ENCODE measurements around the gene OSBPL5. TPM values are rescaled to one million over a fixed set of nuclear protein-coding genes. Genes with fewer than 3 reads are reported as not detected.

The OSBPL5 gene
- total RNA-seq, 2 experiments from 2014 or later = 2.8 to 3.4 TPM

- POLR2A ChIA-PET = no interaction called here
- CTCF ChIA-PET = no interaction called here
Observed at GRCh38 chr11:3167143-3168119, 2.3 kb upstream of the OSBPL5 start.

DNA sequence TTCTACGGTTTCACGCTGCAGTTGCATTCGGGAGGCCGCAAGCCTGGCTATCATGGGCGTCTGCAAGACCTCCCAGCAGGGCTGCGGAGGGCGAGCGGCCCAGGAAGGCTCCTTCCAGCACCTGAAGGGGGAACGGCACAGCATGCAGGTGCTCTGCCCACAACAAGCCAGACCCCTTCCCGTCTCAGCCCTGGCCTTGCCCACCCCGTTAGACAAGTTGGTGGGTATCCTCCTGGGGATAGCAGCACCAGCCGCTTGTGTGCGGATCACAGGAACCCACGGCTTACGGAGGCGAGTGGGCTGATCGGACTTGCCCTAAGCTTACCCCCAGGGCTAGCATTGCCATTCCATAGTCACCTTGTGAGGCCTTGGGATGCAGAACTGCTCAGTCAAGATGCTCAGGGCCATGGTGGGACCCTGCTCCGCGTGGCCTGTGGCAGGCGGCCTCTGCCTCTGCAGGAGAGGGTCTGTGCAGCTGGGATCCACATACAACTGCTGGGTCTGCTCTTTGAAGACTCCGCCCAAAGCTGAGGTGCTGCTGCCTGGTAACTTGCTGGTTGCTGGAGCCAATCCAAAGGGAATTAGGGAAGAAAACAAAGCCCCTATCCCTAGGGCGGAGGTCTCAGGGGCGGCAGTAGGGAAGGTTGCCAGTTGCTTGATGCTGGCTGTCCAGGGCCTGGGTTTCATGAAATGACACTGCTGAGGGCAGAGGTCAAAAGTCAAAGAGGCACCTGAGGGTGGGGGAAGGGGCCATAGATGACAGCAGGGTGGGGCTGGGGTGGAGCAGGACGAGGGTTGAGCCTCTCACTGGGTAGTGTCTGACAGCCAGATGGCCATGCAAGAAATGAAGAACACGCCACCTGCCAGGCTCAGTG is 1.4 kb upstream of the OSBPL5 start:
- POLR2A ChIA-PET = no interaction called here
- CTCF ChIA-PET = no interaction called here

- ChIA-PET CTCF (no interaction called here), POLR2A (no interaction called here)
Observed at GRCh38 chr11:3165916-3166267, 782 bp upstream of the OSBPL5 start.

- ChIA-PET POLR2A (no interaction called here), CTCF (no interaction called here)
Observed at GRCh38 chr11:3164552-3165151, 458 bp downstream of the OSBPL5 start.

GRCh38 chr11:3164138-3164551 is 965 bp downstream of the OSBPL5 start:
- ChIA-PET CTCF (no interaction called here), POLR2A (no interaction called here)

DNA sequence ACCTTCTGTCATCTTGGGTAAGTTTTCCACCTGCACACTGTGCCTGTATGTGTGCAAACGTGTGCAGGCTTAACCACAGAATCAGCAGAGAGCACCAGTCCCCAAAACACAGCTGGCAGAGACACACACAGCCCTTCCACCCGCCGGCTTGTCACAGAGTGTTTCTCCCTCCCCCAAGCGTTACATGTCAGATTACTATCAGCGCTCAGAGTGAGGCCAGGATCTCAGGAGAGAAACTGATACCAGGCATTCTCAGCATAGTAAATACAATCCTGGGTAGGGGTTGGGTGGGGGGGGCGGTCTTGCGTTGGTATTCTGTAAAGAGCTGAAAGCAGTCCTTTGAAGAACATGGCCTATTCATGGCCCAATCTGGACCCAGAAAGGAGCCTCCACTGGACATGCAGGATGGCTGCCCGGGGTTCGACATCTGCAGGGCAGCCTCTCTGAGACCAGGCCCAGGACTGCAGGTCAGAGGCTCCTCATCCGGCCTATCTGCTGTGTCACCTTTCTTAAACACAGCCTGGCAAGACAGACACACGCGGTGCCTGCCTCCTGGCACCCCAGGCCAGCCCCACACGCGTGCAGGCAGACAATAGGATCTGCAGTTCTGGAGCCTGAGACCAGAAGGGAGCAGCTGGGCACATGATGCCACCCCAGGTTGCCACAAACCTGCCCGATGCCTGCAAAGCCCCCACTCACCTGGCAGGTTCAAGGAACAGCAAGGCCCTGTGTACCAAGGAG is 1.7 kb downstream of the OSBPL5 start:
- ChIA-PET CTCF (interaction anchor here (0.9 kb wide), 1 partner anchor 9 kb away, joined by 3 read pairs; no protein-coding TSS in a partner anchor), POLR2A (no interaction called here)

- ChIA-PET POLR2A (no interaction called here), CTCF (interaction anchor here (0.9 kb wide), 1 partner anchor 10 kb away, joined by 3 read pairs; no protein-coding TSS in a partner anchor)
Observed at GRCh38 chr11:3162410-3163240, 2.5 kb downstream of the OSBPL5 start.

GRCh38 chr11:3161720-3162409 is 3.2 kb downstream of the OSBPL5 start:
- POLR2A ChIA-PET = no interaction called here

DNA sequence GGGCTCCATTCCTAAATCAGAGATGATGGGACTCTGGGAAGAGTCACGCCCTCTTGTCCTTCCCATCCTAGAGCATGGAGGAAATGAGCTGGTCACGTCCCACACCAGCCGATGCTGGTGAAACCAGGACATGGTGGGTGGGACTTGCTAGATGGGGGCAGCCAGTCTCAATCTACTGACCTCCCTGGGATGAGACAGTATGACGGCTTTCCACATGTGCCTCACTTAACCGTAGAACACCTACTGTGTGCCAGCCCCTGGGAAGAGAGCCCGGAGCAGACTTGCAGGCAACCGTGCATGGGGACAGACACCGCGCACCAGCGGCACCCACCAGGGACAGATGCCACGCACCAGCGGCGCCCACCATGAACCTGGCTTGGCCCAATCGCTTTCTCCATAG is 3.8 kb downstream of the OSBPL5 start:
- ChIA-PET POLR2A (no interaction called here), CTCF (no interaction called here)

More at GRCh38 chr11:3161720-3162409, 3.2 kb downstream of the OSBPL5 start:
- CTCF ChIA-PET = no interaction called here

- ChIA-PET CTCF (no interaction called here), POLR2A (no interaction called here)
Observed at GRCh38 chr11:3160252-3161031, 4.7 kb downstream of the OSBPL5 start.

DNA sequence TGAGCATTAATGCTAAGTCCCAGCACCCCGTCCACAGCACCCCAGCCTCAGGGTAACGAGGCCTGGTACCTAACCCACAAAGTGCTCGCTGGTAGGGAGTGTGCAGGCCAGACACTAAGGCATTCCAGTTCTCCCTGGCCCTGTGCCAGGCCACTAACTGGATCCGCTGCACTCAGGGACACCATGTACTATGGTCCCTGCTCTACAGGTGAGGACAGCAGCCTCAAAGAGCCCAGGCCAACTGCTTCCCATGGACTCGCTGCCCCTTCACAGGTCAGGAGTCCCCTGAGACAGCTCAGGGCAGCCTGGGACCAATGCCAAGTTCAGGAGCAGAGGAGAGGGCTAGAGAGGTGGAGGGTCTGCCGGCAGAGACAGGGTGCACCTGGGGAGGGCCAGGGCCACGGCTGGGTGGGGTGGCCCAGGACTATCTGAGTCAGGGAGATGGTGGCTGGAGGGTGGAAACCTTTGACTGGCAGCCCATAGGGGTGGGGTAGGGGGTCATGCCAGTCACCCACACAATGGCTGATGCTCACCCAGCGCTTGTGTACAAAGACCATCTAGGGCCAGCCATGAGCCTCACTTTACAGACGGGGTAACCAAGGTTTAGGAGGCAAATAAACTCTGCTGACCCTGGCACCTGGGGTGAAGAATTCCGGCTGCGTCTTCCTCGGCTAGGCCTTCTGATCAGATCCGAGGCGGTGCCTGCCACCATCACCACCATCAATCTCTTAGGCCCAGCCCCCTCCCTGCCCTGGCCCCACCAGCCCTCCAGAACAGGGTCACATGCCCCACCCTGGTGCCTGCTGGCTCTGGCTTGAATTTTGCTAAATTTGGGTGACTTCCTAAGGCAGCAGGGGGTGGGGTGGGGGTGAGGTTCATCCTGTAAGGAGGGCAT is 5.6 kb downstream of the OSBPL5 start:
- ChIA-PET CTCF (no interaction called here), POLR2A (no interaction called here)

DNA sequence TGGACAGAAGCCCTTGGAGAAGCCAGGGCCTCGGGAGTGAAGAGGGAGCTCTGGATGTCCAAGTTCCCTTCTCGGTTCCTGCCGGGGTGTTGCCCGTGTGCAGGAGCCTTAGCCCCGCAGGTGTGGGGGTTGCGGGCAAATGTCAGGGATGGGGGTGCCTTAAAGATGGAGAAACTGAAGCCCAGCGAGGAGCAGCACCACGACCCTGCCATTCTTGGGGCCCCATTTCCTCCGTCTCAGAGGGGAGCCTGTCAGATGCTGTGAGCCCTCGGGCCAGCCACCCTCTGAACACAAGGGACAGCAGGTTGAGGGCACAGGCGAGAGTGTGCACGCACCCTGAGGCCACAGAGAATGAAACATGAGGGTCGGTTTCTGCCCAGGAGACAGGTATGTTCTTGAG is 6.3 kb downstream of the OSBPL5 start:
- ChIA-PET CTCF (no interaction called here), POLR2A (no interaction called here)

- CTCF ChIA-PET = no interaction called here
- POLR2A ChIA-PET = no interaction called here
Observed at GRCh38 chr11:3158131-3158591, 6.9 kb downstream of the OSBPL5 start.

DNA sequence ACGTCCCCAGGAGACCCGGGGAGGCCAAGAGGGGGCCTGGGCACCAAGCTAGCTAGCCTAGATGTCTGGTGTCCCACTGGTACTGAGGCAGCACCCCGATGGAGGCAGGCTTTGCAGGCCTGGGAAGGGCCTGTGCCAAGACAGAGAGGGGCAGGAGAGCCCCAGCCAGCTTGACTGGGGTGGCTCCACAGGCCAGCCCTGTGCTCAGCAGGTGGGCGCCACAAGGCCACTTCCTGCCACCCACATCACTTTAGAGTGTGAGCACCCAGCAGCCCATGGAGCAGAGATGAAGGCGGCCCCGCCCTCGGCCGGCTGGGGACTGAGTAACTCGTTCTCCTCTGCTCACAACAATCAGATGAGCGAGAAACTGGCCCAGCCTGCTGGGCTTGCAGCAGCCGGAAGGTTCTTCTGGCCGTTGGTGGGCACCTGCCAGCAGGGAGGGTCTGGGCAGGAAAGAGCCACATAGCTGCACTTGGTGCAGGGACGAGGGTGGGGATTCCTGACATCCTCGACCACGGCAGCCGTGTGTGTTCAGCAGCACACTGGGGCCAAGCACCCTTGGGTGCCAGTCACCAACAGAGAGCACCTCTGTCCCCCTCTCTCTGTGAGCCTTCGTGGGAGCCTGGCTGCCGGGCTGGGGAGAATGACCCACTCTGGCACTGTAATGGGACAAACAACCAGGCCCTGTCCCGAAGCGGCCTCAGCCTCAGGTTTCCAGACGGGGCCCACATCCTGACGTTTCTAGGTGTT is 7.6 kb downstream of the OSBPL5 start:
- CTCF ChIA-PET = no interaction called here
- POLR2A ChIA-PET = no interaction called here

DNA sequence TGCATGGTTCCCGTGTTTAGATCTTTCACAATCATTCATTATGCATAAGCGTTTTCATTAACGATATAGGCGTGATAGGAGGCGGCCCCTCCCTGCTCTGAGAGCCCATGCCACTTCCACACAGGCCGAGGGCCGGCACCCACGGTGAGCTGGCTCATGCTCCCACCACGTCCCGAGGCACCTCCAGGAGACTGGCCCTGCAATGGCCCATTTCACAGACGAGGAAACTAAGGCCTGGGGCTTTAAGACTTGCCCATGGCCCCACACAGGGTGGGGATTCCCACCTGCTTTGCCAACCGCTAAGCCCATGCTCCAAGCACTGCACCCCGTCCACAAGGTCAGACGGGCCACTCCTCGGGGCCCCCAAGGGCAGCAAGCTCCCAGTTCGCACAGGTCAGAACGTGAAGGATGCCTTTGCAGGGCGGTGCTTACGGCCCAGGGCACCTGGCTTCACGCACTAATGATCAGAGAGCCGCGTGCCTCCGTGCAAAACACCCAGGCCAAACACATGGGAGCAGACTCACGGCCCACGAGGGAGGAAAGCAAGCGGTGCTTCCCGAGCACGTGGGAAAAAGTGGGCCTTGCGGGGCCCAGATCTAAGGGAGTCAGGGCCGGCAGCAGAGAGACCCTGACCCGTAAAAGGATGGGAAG is 8.3 kb downstream of the OSBPL5 start:
- POLR2A ChIA-PET = no interaction called here
- CTCF ChIA-PET = no interaction called here

DNA sequence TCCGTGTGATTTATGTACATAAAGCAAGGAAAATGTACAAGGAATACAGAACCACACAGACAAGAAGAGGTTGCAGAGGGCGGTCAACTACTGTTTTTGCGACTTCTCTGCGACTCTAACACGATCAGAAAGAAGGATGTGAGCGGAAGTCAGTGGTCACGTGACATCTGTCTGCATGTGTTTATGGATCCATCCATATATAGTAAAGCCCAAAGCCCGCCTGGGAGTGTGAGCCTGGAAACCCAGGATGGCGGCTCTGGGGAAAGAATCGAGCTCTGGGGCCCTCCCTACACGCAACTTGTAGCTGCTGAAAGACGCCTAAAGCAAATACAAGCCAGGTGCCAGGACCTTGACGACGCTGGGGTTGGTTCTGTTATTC is 8.8 kb downstream of the OSBPL5 start:
- ChIA-PET CTCF (no interaction called here), POLR2A (no interaction called here)
